ENCODE measurements around the gene GRIK4. TPM values are rescaled to one million over a fixed set of nuclear protein-coding genes. Genes with fewer than 3 reads are reported as not detected.

Gene GRIK4
- total and polyA plus RNA-seq, 2 donors, result 0.05 to 0.37 TPM

DNA sequence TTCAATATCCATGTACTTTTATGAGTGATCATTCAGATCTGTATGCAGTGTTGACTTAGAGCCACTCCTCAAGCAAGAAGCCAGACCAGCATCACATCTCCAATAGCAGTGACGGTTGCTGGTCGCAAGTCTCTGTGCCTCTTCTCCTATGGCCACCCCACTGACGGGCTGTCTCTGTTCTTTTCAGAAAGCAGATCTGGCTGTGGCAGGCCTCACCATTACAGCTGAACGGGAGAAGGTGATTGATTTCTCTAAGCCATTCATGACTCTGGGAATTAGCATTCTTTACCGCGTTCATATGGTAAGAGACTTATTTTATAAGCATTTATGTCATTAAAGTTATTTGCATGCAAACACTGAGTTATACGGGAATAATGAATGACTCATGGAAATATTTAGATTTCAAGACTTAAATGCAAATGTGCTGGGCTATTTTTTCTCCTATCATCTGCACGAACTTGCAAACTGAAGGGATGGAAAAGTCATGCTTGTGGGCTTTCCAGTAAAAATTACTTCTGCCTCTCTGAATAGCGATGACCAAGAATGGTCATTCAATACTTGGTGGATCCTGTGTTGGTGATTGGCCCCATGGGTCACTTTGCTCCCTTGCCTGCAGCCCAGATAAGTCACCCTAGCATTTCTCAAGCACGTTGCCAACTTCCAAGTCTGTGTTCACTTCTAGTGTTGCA, 428.8 kb downstream of the GRIK4 start:
- no peak for DNase-seq (ENCODE audit: extremely low spot score)
- Histone ChIP-seq H3K4me3 (ENCODE audit: low read depth, low read length) (no peak overlapping the region), H3K4me1 (ENCODE audit: insufficient read depth) (no peaks in the 10 kb centered on the region), H3K36me3 (ENCODE audit: insufficient read depth) (no peaks in the 10 kb centered on the region), H3K27ac (ENCODE audit: low read depth) (no peak overlapping the region)
- 82% methylated on average over 10 of the region's 10 CpGs for WGBS

DNA sequence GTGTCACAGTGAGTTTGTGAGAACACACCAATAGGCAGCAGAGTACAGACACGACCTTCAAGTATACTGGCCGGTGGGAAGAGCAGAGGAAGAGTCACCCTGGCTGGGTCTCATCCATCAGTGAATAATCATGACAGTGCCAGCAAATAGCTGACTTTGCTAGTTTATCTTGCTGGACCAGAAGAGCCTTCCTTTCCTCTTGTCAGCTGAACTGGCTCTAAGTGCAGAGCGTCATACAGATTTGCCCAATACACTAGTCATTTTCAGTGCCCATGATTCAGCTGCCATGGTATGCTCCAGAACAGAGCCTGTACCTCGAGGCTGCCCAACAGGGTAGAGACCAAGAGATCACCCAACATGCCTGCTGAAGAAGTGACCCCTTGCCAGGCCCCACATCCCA, 429.5 kb downstream of the GRIK4 start:
- Histone ChIP-seq H3K27ac (ENCODE audit: low read depth) (no peak overlapping the region), H3K4me1 (ENCODE audit: insufficient read depth) (no peaks in the 10 kb centered on the region), H3K36me3 (ENCODE audit: insufficient read depth) (no peaks in the 10 kb centered on the region), H3K4me3 (ENCODE audit: low read depth, low read length) (no peak overlapping the region)
- WGBS, result 82% methylated on average over 4 of the region's 4 CpGs
- no peak for DNase-seq (ENCODE audit: extremely low spot score)

DNA sequence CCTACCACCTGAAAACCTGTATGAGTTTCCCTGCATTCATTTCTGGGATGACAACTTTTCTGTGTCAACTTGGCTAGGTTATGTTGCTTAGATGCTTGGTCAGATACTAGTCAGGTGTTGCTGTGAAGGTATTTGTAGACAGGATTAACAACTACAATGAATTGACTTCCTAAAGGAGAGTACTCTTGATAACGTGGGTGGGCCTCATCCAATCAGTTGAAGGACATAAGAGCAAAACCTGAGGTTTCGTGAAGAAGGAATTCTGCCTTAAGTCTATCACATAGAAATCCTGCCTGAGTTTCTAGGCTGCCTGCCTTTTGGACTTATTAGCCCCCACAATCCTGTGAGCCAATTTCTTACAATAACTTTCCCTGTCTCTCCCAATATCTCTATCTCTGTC, 431.2 kb downstream of the GRIK4 start:
- no peak overlapping the region for H3K4me3 ChIP-seq (ENCODE audit: low read depth, low read length)
- WGBS, result 89% methylated on average over 2 of the region's 2 CpGs
- no peak for DNase-seq (ENCODE audit: extremely low spot score)
- no peak overlapping the region for H3K27ac ChIP-seq (ENCODE audit: low read depth)
- H3K36me3 ChIP-seq (ENCODE audit: insufficient read depth), result no peaks in the 10 kb centered on the region
- no peaks in the 10 kb centered on the region for H3K4me1 ChIP-seq (ENCODE audit: insufficient read depth)

DNA sequence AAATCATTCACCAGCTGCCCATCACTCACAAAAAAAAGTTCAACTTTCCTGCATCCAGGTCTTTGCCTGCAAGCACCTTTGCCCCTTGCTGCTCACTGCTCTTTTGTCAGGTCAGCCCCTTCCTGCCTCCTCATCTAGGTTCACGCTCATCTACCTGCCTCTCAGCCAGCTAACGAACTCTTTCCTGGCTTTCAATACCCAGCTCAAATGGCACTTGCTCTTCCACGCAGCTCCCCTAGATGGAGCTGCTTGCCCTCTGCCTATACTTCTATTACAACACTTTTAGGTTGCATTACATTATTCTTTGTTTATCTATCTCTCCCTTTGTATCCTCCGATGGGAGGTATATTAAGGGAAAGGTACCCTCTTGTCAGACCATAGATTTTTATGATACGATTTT, 433.5 kb downstream of the GRIK4 start:
- WGBS, result 83% methylated on average over 5 of the region's 5 CpGs
- no peaks in the 10 kb centered on the region for H3K36me3 ChIP-seq (ENCODE audit: insufficient read depth)
- H3K4me3 ChIP-seq (ENCODE audit: low read depth, low read length), result no peak overlapping the region
- no peak overlapping the region for H3K27ac ChIP-seq (ENCODE audit: low read depth)
- no peak for DNase-seq (ENCODE audit: extremely low spot score)
- no peaks in the 10 kb centered on the region for H3K4me1 ChIP-seq (ENCODE audit: insufficient read depth)

DNA sequence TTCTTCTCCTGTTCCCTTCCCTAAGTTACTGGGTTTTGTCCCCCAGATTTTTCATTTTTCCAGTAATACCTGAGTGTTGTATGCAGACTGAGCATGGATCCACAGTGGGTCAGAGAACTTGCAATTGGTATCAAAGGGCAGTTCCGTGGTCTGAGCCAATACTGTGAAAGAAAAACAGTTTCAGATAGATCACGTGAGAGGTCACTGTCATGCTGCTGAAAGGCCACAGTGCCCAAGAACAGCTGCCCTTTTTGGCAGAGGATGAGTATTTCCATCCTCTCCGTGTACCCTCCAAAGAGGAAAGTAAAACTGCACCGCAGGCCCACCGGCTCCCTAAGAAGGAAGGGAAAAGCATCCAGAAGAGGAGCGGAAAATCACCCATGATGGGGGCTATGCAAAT, 439.3 kb downstream of the GRIK4 start:
- H3K4me3 ChIP-seq (ENCODE audit: low read depth, low read length), result no peak overlapping the region

DNA sequence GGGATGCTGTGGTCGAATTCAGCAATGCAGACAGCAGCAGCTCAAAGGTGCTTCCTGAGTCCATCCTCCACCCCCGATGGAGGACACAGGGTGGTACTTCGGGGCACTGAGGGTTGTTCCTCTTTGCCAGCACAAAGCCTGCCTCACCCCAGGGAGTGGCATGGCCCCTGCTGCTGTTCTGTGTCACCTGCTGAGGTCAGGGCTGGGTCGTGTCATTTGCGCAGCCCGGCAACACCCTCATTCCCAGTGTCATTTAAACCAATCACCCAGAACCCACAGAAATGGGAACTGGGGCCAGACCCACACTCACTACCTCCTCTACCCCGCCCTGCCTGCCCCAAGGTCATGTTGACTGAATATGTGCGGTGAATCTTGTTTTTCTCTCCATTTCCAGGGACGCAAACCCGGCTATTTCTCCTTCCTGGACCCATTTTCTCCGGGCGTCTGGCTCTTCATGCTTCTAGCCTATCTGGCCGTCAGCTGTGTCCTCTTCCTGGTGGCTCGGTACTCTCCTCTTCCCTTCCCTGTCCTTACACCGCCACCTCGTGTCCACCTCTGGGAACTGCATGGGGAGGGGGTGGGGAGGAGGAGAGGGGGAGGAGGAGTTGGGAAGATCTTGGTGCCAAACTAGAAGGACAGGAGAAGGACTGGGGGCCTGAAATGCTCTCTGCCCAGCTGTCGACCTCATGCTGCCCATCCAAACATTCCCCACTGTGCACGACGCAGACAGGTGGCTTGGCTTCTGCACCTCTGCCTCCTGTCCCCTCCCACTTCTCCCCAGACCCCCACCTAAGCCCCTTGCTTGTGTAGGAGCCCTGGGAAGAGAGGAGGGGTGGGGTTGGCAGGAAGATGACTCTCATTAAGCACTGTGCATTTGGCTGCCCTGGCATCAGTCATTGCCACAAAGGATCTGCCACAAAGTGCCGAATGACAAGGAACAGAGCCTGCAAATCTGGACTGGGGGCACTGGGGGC, 441.2 kb downstream of the GRIK4 start:
- peak; percentile 53 for DNase-seq (ENCODE audit: extremely low spot score)
- 20% methylated on average over 20 of the region's 20 CpGs for WGBS
- no peaks in the 10 kb centered on the region for H3K4me1 ChIP-seq (ENCODE audit: insufficient read depth)
- no peaks in the 10 kb centered on the region for H3K36me3 ChIP-seq (ENCODE audit: insufficient read depth)
- no peak overlapping the region for H3K4me3 ChIP-seq (ENCODE audit: low read depth, low read length)
- no peak overlapping the region for H3K27ac ChIP-seq (ENCODE audit: low read depth)

More for the DNA sequence above, 439.3 kb downstream of the GRIK4 start:
- Histone ChIP-seq H3K36me3 (ENCODE audit: insufficient read depth) (no peaks in the 10 kb centered on the region), H3K4me1 (ENCODE audit: insufficient read depth) (no peaks in the 10 kb centered on the region), H3K27ac (ENCODE audit: low read depth) (no peak overlapping the region)
- WGBS, result 69% methylated on average over 6 of the region's 6 CpGs
- DNase-seq (ENCODE audit: extremely low spot score), result no peak

DNA sequence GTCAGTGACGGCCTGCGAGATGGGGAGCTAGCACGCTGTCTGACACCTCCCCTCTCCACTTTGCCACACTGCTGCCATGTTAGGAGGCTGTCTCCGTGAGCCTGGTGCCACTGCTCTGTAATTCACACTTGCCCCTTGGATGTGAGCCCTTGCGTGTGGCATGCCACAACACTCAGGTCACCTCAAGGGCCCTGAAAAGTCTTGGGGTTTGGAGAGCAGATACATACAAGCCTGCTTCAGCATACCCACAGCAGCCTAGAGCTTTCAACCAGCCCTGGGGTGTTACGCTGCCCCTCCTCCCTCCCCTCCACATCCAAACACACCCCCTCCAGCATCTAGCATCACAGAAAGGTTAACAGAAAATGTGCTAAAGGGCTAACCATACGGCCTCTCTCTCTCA, 442.8 kb downstream of the GRIK4 start:
- H3K4me1 ChIP-seq (ENCODE audit: insufficient read depth), result no peaks in the 10 kb centered on the region
- H3K4me3 ChIP-seq (ENCODE audit: low read depth, low read length), result no peak overlapping the region
- H3K27ac ChIP-seq (ENCODE audit: low read depth), result no peak overlapping the region
- DNase-seq (ENCODE audit: extremely low spot score), result no peak
- no peaks in the 10 kb centered on the region for H3K36me3 ChIP-seq (ENCODE audit: insufficient read depth)
- WGBS, result 91% methylated on average over 7 of the region's 7 CpGs

DNA sequence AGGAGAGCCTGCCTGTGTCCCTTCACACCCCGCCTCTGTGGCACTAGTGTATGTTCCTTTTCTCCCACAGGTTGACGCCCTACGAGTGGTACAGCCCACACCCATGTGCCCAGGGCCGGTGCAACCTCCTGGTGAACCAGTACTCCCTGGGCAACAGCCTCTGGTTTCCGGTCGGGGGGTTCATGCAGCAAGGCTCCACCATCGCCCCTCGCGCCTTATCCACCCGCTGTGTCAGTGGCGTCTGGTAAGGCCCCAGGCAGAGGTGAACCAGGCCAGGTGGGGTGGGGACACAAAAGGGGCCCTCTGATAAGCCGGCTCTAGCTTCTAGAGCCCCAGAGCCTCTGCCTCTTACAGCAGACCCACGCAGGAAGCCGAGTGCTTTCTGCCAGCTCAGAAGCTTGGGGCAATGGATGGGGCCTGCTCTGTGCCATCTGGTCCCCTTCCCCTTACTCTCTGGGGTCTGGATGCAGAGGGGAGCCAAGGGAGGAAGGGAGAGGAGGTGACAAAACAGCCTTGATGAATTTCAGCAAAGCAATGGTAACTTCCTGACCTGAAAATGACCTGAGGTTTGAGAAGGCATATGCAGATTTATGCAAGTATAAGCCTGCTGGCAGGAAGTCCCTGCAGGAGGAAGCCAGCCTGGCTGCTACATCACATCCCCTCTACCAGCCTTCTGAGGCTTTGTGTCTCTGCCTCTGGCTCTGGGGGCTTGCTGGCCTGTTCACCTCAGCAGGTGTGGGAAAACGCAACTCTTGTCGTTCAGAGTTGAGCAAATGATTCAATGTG, 445.4 kb downstream of the GRIK4 start:
- Histone ChIP-seq H3K4me1 (ENCODE audit: insufficient read depth) (no peaks in the 10 kb centered on the region), H3K4me3 (ENCODE audit: low read depth, low read length) (no peak overlapping the region), H3K27ac (ENCODE audit: low read depth) (no peak overlapping the region), H3K36me3 (ENCODE audit: insufficient read depth) (no peaks in the 10 kb centered on the region)
- no peak for DNase-seq (ENCODE audit: extremely low spot score)
- WGBS, result 88% methylated on average over 16 of the region's 16 CpGs

DNA sequence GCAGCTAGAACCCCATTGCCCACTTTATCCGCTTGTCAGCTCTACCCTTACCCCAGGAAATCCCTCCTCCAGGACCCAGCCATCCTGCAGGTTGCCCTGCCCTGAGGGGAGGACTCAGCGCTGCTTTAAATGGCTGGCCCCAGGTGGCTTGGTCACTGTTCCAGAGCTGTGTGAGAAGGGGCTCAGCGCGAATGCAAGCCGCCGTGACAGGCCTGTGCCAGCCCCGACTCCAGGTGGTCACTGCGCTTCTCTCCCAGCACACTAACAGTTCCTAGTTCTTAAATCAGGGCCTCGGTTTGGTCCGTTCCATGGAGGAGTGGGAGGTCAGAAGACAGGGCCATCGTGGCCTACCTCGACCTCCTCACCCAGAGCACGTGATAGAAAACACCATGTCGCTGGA, 446.6 kb downstream of the GRIK4 start:
- no peak for DNase-seq (ENCODE audit: extremely low spot score)
- Histone ChIP-seq H3K36me3 (ENCODE audit: insufficient read depth) (no peaks in the 10 kb centered on the region), H3K27ac (ENCODE audit: low read depth) (no peak overlapping the region), H3K4me1 (ENCODE audit: insufficient read depth) (no peaks in the 10 kb centered on the region), H3K4me3 (ENCODE audit: low read depth, low read length) (no peak overlapping the region)
- WGBS, result 93% methylated on average over 14 of the region's 14 CpGs

DNA sequence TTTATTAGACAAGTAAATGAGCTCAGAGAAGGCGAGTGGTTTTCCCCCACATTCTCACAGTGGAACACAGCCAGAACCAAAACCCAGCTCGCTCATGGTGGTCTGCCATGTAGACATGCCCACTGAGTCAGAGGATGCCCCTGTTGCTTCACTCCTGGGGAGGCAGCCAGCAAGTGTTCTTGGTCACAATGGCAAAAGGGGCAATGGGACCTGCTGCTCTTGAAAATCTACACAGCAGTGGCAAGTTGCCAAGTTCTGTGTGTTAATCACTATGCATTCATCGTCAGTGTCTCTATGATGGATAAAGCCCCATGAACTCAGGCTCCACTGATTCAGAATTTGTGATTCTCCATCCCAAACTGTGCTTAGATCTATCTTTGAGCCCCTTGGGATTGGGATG, 447.6 kb downstream of the GRIK4 start:
- no peak overlapping the region for H3K4me3 ChIP-seq (ENCODE audit: low read depth, low read length)
- H3K4me1 ChIP-seq (ENCODE audit: insufficient read depth), result no peaks in the 10 kb centered on the region
- H3K36me3 ChIP-seq (ENCODE audit: insufficient read depth), result no peaks in the 10 kb centered on the region
- 76% methylated on average over 3 of the region's 3 CpGs for WGBS
- no peak overlapping the region for H3K27ac ChIP-seq (ENCODE audit: low read depth)
- DNase-seq (ENCODE audit: extremely low spot score), result no peak

DNA sequence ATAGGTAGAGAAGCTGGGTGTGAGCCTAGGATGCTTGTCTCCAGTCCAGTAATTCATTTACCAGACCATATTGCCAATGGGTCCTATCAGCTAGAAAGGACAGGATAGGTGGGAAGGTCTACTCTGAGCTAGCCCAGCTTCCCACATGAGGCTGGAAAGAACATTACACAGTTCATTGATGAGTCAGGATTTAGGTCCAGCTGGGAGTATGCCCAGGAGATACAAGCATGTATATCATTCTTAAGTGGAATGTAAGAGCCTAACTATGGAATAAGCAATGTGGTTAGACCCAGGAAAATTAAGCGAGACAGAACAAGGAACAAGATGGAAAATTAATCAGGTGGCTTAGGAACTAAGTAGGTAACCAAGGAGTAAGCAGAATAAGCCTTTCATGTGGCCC, 453.3 kb downstream of the GRIK4 start:
- Histone ChIP-seq H3K27ac (ENCODE audit: low read depth) (no peak overlapping the region), H3K4me3 (ENCODE audit: low read depth, low read length) (no peak overlapping the region), H3K4me1 (ENCODE audit: insufficient read depth) (no peaks in the 10 kb centered on the region), H3K36me3 (ENCODE audit: insufficient read depth) (no peaks in the 10 kb centered on the region)
- no peak for DNase-seq (ENCODE audit: extremely low spot score)
- 69% methylated on average over 1 of the region's 1 CpG for WGBS

DNA sequence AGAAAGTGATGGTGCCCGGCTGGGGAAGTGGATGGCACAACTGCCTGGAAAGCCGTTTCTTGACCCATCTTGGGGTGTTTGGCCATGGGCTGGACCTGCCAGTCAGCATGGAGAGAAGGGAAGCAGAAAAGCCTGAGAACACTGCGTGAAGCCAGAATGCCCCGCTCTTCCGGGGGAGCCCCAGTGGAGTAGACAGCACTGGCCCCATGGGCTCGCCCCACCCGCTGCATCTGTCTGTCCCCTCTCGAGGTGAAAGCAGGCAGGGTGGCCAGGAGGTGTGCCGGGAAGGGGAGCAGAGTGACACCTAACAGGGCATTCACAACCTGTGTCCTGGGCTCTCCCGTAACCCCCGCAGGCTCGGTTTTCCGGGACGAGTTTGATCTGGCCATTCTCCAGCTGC, 455.3 kb downstream of the GRIK4 start:
- Histone ChIP-seq H3K4me1 (ENCODE audit: insufficient read depth) (no peaks in the 10 kb centered on the region), H3K4me3 (ENCODE audit: low read depth, low read length) (no peak overlapping the region), H3K36me3 (ENCODE audit: insufficient read depth) (no peaks in the 10 kb centered on the region), H3K27ac (ENCODE audit: low read depth) (no peak overlapping the region)
- no peak for DNase-seq (ENCODE audit: extremely low spot score)
- 88% methylated on average over 14 of the region's 14 CpGs for WGBS

DNA sequence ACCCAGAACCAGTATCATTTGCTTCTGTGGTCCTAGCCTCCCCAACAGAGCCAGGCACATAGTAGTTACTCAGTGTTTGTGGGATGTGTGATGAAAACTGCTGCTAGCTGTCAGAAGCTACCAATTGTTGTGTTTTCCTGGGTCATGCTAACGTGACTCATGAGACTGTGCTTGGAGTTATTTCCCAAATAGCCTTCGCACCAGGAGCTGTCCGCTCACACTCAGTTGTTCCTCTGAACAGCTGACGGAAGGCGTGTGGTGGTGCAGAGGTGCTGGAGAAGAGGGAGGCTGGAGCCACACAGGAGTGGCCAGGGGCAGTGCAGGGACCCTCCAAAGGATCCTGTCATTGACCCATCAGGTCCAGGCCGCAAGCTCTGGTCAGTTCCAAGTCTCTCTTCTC, 458.4 kb downstream of the GRIK4 start:
- Histone ChIP-seq H3K27ac (ENCODE audit: low read depth) (no peak overlapping the region), H3K36me3 (ENCODE audit: insufficient read depth) (no peaks in the 10 kb centered on the region), H3K4me1 (ENCODE audit: insufficient read depth) (no peaks in the 10 kb centered on the region), H3K4me3 (ENCODE audit: low read depth, low read length) (no peak overlapping the region)
- DNase-seq (ENCODE audit: extremely low spot score), result no peak
- 86% methylated on average over 6 of the region's 6 CpGs for WGBS

Measured in urinary bladder (tissue), 4 donors.